Measurements from ENCODE around the gene CDKL2. TPM values are rescaled to one million over a fixed set of nuclear protein-coding genes. Genes with fewer than 3 reads are reported as not detected.

CDKL2 gene
- polyA plus RNA-seq (25.7 and 28.4 TPM in 2 replicates), polyA minus RNA-seq (43.8 and 47.7 TPM in 2 replicates)

GRCh38 chr4:75630174-75630936 lies at the start of gene CDKL2:
CDKL2 (minus strand) TSS chr4:75630528; CDS start chr4:75625988, 4,540 bp downstream.
- Histone ChIP-seq H3K27ac (ENCODE audit: low read length) (peak within 1 kb of the TSS; percentile 77), H3K9ac (ENCODE audit: low read length) (peak within 1 kb of the TSS; percentile 80), H3K9me3 (ENCODE audit: low read length) (no peaks in the 10 kb centered on the region), H4K20me1 (ENCODE audit: insufficient read depth) (no peaks in the 10 kb centered on the region), H3K4me2 (ENCODE audit: low read length) (peak within 1 kb of the TSS; percentile 97), H3K9me2 (ENCODE audit: insufficient read depth, low read length) (no peaks in the 10 kb centered on the region), H2AFZ (ENCODE audit: low read depth, low read length) (peak within 1 kb of the TSS; percentile 98), H3K27me3 (ENCODE audit: insufficient read depth, low read depth, low read length) (no peaks in the 10 kb centered on the region), H3K36me3 (ENCODE audit: insufficient read depth, low read length) (no peaks in the 10 kb centered on the region), H3K79me2 (replicated peaks; ENCODE audit: insufficient read depth, low read length) (no peaks in the 10 kb centered on the region), H3K4me3 (ENCODE audit: low read length) (peak within 1 kb of the TSS; percentile 96), H3F3A (ENCODE audit: insufficient read depth, low read length, poor library complexity, severe bottlenecking) (no peaks in the 10 kb centered on the region)
- TF ChIP-seq SMC3 (conservative IDR thresholded peaks at IDR 0.05; ENCODE audit: poor library complexity) (peak; percentile 36), EZH2 (IDR thresholded peaks at IDR 0.05; ENCODE audit: borderline replicate concordance, insufficient read depth, low read length, poor library complexity, severe bottlenecking) (no peak), MXI1 (conservative IDR thresholded peaks at IDR 0.05; ENCODE audit: poor library complexity, severe bottlenecking) (peak; percentile 84), POLR2AphosphoS5 (IDR thresholded peaks at IDR 0.05) (peak; percentile 92), EP300 (conservative IDR thresholded peaks at IDR 0.05; ENCODE audit: poor library complexity, severe bottlenecking) (peak; percentile 39), REST (IDR thresholded peaks at IDR 0.05; ENCODE audit: borderline replicate concordance) (peak; percentile 71), TAF1 (IDR thresholded peaks at IDR 0.05; ENCODE audit: low read depth) (peak; percentile 63), RAD21 (conservative IDR thresholded peaks at IDR 0.05) (no peak)

- H3F3A ChIP-seq (ENCODE audit: insufficient read depth, low read length, poor library complexity, severe bottlenecking): peaks cover 4% of the 10 kb centered on the region
- no peak for TF ChIP-seq POLR2AphosphoS5 (IDR thresholded peaks at IDR 0.05)
- no peak for TF ChIP-seq SMC3 (conservative IDR thresholded peaks at IDR 0.05; ENCODE audit: poor library complexity)
- TF ChIP-seq MXI1 (conservative IDR thresholded peaks at IDR 0.05; ENCODE audit: poor library complexity, severe bottlenecking): no peak
- TF ChIP-seq REST (IDR thresholded peaks at IDR 0.05; ENCODE audit: borderline replicate concordance): no peak
- no peak for TF ChIP-seq RAD21 (conservative IDR thresholded peaks at IDR 0.05)
- TF ChIP-seq TAF1 (IDR thresholded peaks at IDR 0.05; ENCODE audit: low read depth): no peak
- no peak for TF ChIP-seq EP300 (conservative IDR thresholded peaks at IDR 0.05; ENCODE audit: poor library complexity, severe bottlenecking)
- TF ChIP-seq CTCF (IDR thresholded peaks at IDR 0.05; ENCODE audit: poor library complexity, severe bottlenecking): no peak
- no peak for TF ChIP-seq EZH2 (IDR thresholded peaks at IDR 0.05; ENCODE audit: borderline replicate concordance, insufficient read depth, low read length, poor library complexity, severe bottlenecking)
- no peak overlapping the region for H3K27ac ChIP-seq (ENCODE audit: low read length)
- H3K9me2 ChIP-seq (ENCODE audit: insufficient read depth, low read length): no peaks in the 10 kb centered on the region
- H3K4me3 ChIP-seq (ENCODE audit: low read length): no peak overlapping the region
- no peak overlapping the region for H3K9ac ChIP-seq (ENCODE audit: low read length)
- H3K4me2 ChIP-seq (ENCODE audit: low read length): no peak overlapping the region
- no peaks in the 10 kb centered on the region for H3K9me3 ChIP-seq (ENCODE audit: low read length)
- no peaks in the 10 kb centered on the region for H3K27me3 ChIP-seq (ENCODE audit: insufficient read depth, low read depth, low read length)
- H2AFZ ChIP-seq (ENCODE audit: low read depth, low read length): no peak overlapping the region
- H3K79me2 ChIP-seq (replicated peaks; ENCODE audit: insufficient read depth, low read length): no peaks in the 10 kb centered on the region
- H4K20me1 ChIP-seq (ENCODE audit: insufficient read depth): no peaks in the 10 kb centered on the region
- no peaks in the 10 kb centered on the region for H3K36me3 ChIP-seq (ENCODE audit: insufficient read depth, low read length)
Observed at GRCh38 chr4:75678965-75679364, 48.6 kb upstream of the CDKL2 start.

Data from neural cell (in vitro differentiated cells).